NCI-H2029 treated with DMSO at 0.1 percent for 48 hours (cell line): ENCODE results near the gene LRRC34.

ENCODE experiments used
- DNase-seq: peaks from one replicate; lab custom pipeline; 2025; lab: John Stamatoyannopoulos, UW

The LRRC34 gene

GRCh38 chr3:169812332-169813235 lies at the start of gene LRRC34, which contains the start of gene LRRIQ4:
TSS of gene LRRC34 (minus strand) at chr3:169812904. CDS start at chr3:169812548, 356 bp downstream.
TSS of gene LRRIQ4 (plus strand) at chr3:169812870. CDS start at chr3:169821922, 9,052 bp downstream.
- DNase-seq: peak; percentile 91

DNA sequence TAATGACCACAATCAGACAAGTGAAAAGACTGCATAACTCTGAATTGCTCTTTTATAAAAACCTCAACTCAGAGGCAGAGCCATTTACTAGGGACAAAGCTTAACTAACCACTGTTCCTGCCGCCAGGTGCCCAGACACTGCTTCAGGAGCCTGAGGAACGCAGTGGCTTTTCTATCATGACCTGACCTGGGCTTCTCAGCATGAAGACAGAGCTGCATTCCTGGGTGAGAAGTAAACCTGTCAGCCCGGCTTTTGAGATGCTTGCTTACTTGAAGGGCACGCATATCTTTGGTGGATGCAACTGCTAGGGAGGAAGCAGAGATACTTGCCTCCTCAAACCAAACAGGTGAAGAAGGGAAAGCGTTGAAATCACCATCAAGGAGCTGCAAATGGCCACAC lies 49.2 kb upstream of the LRRC34 start:
- DNase-seq: no peak

DNA sequence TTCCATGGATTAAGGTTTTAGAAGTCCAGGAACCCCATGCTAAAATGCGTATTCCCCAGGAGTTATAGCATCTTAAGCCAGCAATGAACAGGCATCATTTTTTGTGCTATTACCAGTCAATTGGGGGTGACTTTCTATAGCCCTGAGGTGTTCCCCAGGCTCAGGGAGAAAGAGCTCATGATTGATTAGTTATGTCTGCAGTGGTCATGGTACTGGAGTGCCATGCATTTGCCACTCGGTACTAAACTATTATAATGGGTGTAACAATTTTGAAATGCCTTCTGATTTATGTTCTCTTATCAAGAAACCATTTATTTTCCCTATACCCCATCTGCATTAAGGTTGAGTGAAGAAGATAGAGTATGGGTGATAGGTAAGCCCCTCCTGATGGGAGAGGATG lies 45.1 kb upstream of the LRRC34 start:
- DNase-seq: no peak

DNA sequence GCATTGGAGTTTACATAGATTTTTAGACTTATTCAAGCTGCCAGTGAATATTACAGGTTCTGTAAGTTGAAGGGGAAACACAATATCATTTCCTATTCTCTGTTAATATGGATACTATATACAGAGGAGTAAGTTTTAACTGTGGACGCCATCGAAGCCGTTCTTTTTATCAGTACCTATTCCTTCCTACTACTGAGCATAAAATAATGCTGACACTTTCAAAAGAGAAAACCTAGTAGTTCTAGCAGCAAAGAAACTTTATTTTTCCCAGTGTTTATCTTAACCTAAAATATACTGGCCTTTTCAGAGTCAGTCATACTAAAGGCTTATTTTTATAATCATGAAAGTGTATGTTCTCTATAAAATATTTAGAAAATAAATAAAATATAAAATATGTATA lies 42.8 kb upstream of the LRRC34 start:
- DNase-seq: no peak

GRCh38 chr3:169850618-169851017 lies 37.9 kb upstream of the LRRC34 start:
- DNase-seq: no peak

DNA sequence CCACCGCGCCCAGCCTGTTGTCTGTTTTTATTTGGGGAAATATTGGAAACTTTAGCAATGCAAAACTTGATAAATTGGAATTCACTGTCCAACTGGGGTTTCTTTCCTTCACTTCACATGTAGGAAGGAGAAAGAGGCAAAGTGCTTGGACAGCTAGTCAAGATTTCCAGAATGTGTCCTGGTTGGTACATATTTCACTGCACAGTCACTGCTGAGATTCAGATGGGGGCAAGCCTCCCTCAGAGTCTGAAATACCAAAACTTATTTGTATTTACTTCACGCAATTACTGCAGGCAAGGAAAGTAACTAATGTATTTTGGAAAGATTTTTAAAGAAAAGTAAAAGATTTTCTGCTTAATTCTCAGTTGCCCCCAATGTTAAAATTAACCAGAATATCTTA lies 36.0 kb upstream of the LRRC34 start:
- DNase-seq: no peak

DNA sequence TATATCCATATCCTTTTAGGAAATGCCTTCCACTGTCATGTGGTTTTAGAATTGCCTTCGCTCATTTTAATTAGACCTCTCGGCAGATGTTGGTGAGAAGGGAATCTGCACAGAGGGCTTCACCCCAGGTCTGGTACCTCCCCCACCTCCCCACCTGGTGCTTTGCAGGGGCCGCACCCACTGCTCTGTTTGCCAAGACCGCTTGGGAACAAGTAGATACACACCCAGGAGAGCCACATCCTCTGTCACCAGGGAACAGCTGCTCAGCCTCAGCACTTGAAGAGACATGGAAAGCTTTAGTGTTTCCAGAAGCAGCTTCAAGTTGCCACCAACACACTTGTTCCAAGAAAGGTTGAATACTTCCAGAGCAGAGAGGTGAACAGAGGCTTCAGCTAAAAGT lies 35.2 kb upstream of the LRRC34 start:
- peak; percentile 77 for DNase-seq

DNA sequence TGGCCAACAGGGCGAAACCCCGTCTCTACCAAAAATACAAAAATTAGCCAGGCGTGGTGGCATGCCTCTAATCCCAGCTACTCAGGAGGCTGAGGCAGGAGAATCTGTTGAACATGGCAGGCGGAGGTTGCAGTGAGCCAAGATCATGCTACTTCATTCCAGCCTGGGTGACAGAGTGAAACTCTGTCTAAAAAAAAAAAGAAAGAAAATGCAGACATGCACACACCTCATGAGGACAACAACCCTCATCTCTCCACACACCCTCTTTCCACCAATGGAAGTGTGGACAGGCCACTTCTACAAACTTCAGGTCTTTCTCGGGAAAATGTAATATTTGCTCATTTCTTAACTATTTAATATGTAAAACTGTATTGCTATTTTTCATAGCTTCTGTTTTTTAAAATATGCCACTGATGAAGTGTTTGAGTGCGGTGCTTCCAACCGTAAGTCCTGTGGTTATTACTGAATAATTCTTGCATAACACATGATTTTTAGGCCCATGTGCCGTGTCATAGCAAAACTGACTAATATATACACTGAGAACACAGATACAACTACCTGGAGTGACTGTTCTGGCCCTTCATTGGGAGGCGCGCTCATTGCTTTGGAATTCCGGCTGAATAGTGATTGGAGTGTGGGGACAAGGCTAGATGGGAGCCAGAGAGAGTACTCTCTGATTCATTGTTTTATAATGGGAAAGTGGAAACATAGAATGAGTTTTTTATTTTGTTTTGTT lies 33.9 kb upstream of the LRRC34 start:
- DNase-seq: no peak

DNA sequence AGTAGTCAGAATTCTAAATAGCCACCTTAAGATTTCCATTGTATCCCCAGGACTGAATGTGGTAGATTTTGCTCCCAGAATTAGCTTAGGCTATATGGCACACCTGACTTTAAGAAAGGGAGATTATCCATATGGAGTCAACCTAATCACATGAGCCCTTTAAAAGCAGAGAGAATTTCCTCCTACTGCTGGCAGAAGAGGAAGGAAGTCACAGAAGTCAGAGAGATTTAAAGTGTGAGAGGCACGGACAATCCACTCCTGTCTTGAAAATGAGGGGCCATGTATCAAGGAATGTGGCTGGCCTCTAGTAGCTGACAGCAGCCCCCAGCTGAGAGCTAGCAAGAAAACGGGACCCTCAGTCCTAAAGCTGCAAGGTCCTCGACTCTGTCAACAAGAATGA lies 30.3 kb upstream of the LRRC34 start:
- DNase-seq: no peak

DNA sequence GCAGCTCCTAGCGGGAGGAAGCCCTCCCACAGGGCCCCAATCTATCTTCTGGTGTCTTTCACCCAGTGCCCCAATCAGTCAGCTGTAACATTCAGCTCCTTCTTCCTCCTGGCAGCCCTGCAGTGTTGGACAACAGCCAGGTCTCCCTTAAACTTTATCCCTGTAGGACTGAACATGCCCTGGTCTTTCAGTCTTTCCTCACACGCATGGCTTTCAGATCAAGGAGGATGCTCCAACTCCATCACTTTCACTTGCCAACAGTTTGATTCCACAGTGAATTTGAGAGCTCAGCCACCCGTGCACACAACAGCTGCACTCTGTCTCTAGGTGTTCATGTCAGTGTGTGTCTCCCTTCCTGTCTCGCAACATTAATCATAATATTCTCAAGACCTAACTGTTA lies 28.5 kb upstream of the LRRC34 start:
- no peak for DNase-seq

DNA sequence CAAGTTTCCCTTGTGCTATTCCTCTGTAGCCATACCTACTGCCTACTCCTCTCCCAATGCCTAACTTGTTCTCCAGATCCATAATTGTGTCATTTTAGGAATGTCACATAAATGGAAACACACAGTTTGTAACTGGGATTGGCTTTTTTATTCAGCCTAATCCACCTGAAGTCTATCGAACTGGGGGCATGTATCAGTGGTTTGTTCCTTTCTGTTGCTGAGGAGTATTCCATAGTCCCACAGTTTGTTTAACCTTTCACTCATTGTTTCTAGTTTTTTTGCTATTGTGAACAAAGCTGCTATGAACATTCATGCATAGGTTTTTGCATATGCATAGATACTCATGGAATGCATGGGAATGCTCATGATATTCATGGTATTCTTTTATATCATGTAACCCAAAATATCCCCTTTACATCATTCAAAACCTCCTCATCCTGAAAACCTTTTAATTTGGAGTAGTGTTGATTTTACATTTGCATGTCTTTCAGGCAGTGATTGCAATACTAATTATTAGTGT lies 25.9 kb upstream of the LRRC34 start:
- DNase-seq: no peak

DNA sequence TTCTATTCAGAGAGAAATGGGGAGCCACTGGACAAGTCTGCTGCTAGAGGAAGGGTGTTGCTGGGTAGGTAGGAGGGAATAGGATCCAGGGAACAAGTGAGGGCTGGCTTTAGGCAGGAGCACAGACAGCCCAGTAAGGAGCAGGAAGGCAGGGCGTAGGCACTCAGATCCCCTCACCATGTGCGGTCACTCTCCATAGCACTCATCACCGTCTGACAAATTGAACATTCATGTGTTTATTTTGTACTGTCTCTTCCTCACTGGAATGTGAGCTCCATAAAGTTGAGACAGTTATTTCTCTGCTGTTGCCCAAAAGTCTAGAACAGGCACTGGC lies 24.2 kb upstream of the LRRC34 start:
- no peak for DNase-seq

DNA sequence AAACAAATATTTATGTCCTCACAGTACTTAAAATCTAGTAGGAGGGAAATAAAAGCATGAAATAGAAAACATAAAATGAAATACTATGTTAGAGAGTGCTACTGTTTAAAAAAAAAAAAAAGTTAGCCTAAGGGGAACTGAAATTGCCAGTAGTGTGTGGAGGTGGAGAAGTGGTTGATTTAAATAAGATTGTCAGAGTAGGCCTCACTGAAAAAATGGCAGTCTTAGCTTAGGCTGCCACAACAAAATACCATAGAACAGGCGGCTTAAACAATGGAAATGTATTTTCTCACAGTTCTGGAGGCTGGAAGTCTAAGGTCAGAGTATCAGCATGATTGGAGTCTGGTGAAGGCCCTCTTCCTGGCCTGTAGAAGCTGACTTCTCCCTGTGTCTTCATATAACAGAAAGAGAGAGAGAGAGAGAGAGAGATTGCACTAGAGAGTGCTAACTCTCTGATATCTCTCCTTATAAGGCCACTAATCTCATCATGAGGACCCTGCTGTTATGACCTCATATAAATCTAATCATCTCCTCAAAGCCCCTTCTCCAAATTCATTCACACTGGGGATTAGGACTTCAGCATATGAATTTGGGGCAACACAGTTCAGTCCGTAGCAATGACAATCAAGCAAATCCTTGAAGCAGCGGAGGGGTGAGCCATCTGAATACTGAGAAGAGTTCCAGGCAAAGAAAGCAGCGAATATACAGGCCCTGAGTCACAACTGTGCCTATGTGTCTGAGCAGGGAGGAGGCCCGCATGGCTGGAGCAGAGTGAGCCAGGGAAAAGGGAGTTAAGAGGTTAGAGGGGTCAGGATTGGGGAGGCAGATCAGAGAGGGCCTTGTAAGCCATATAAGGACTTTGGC lies 23.6 kb upstream of the LRRC34 start:
- DNase-seq: no peak

DNA sequence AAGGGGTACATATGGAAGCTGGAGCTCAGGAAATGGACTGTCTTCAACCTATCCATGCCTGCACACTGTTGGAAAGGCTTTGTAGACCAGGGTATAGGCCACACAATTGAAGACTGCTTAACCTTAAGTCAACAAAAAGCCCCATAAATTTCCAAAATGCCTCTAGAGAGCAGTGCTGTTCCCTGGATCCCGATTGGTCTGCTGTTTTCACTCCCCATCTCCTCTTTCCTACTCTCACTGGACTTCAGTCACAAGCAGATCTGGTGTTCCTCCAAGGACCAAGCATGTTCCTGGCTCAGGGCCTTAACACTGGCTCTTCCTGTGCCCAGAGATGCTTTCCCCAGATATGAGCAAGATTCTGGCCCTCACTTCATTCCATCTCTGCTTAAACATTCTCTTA lies 22.8 kb upstream of the LRRC34 start:
- DNase-seq: no peak

- no peak for DNase-seq
Measured at GRCh38 chr3:169827712-169828111, 15.0 kb upstream of the LRRC34 start.

GRCh38 chr3:169825316-169825715 lies 12.6 kb upstream of the LRRC34 start:
- DNase-seq: no peak

- peak; percentile 84 for DNase-seq
Measured at GRCh38 chr3:169822983-169823382, 10.3 kb upstream of the LRRC34 start.

DNA sequence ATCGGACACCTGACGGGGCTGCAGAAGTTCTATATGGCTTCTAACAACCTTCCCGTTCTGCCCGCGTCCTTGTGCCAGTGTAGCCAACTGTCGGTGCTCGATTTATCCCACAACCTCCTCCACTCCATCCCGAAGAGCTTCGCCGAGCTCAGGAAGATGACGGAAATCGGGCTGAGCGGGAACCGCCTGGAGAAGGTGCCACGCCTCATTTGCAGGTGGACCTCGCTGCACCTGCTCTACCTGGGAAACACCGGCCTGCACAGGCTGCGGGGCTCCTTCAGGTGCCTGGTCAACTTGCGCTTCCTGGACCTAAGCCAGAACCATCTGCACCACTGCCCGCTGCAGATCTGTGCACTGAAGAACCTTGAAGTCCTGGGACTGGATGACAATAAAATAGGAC lies 9.8 kb upstream of the LRRC34 start:
- DNase-seq: peak; percentile 84

DNA sequence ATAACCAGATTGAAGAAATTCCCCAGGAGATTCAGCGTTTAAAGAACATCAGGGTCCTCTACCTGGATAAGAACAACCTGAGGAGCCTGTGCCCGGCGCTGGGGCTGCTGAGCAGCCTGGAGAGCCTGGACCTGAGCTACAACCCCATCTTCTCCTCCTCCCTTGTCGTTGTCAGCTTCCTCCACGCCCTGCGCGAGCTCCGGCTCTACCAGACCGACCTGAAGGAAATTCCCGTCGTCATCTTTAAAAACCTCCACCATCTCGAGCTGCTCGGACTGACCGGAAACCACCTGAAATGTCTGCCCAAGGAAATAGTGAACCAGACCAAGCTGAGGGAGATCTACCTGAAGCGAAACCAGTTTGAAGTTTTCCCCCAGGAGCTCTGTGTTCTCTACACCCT lies 9.4 kb upstream of the LRRC34 start:
- DNase-seq: peak; percentile 66

- DNase-seq: no peak
Measured at GRCh38 chr3:169818316-169818715, 5.6 kb upstream of the LRRC34 start.

GRCh38 chr3:169815590-169816150 lies 3.0 kb upstream of the LRRC34 start:
- DNase-seq: no peak
